HEK293T (cell line): ENCODE data around the gene LRRC18.

Experiments
- ARNT ChIP-seq: fragments of 450-650 bp; IDR thresholded peaks from 2 replicates; pipeline ENCODE4 v1.6.1; 2017; ENCODE audit warnings: mild to moderate bottlenecking
- BHLHE40 ChIP-seq: fragments of 450-650 bp; IDR thresholded peaks from 2 replicates; pipeline ENCODE4 v1.6.1; 2016; ENCODE audit warnings: mild to moderate bottlenecking, moderate library complexity, borderline replicate concordance
- FOXK2 ChIP-seq: fragments of 450-650 bp; IDR thresholded peaks from 2 replicates; pipeline ENCODE4 v1.6.1; 2016; ENCODE audit warnings: mild to moderate bottlenecking
- FOXM1 ChIP-seq: fragments of 450-650 bp; IDR thresholded peaks from 2 replicates; pipeline ENCODE4 v1.6.1; 2017; ENCODE audit warnings: mild to moderate bottlenecking, borderline replicate concordance
- LEF1 ChIP-seq: fragments of 450-650 bp; IDR thresholded peaks from 2 replicates; pipeline ENCODE4 v1.6.1; 2017; ENCODE audit warnings: mild to moderate bottlenecking, borderline replicate concordance
- SUZ12 ChIP-seq: fragments of 450-650 bp; IDR thresholded peaks from 2 replicates; pipeline ENCODE4 v1.6.1; 2016; ENCODE audit warnings: mild to moderate bottlenecking

GRCh38 chr10:48985621-48986158 lies 46.0 kb upstream of the LRRC18 start:
- TF ChIP-seq ARNT (no peak), BHLHE40 (no peak), FOXK2 (no peak), FOXM1 (no peak), SUZ12 (no peak), LEF1 (no peak)
